ENCODE data around the gene TCF7L1. TPM values are rescaled to one million over a fixed set of nuclear protein-coding genes. Genes with fewer than 3 reads are reported as not detected.
A peak's percentile ranks its signal among the peaks of the same experiment; 100 is the strongest.

The TCF7L1 gene
- total and polyA plus RNA-seq, 2 of the 13 experiments (the other 11 are each of a cell fraction or from before 2014, with no cell fraction given) = 0.04 to 0.15 TPM

DNA sequence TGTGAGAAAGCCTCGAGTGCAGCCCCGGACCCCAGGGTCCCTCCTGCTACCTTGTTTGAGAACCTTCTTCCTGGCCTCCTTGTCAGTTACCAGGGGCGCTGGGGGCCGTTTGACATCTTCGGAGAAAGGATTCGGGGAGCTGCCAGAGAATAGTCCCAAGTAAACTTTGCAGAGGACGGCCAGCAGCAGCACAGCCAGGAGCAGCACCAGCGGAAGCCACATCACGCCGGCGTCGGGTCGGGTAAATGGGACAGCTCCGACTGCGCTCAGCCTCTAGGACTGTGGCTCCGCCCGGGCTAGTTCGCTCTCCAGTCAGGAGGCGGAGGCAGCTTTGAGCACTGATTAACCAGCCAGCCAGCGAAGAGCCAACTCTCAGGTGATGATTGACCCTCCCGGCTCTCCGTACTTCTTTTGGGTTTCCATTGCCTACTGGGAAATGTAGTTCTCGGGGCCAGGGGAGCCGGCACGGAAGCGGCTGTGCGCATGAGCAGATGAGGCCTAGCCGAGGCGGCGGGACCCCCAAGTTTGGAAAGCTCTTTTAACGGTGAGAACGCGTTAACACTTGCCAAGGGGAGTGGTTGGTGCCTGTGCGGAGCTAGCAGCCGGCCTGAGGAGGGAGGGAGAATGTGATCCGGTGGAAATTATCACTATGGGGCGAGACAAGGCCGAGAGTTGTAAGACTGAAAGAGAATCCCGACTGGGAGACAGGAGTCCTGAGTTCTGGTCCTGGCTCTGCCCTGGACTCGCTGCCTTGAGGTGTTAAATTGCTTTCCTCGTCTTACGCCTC lies 221.3 kb downstream of the TCF7L1 start, which contains the start of the genes ELMOD3 and RETSAT (continued):
- TF ChIP-seq, protein P1, sequence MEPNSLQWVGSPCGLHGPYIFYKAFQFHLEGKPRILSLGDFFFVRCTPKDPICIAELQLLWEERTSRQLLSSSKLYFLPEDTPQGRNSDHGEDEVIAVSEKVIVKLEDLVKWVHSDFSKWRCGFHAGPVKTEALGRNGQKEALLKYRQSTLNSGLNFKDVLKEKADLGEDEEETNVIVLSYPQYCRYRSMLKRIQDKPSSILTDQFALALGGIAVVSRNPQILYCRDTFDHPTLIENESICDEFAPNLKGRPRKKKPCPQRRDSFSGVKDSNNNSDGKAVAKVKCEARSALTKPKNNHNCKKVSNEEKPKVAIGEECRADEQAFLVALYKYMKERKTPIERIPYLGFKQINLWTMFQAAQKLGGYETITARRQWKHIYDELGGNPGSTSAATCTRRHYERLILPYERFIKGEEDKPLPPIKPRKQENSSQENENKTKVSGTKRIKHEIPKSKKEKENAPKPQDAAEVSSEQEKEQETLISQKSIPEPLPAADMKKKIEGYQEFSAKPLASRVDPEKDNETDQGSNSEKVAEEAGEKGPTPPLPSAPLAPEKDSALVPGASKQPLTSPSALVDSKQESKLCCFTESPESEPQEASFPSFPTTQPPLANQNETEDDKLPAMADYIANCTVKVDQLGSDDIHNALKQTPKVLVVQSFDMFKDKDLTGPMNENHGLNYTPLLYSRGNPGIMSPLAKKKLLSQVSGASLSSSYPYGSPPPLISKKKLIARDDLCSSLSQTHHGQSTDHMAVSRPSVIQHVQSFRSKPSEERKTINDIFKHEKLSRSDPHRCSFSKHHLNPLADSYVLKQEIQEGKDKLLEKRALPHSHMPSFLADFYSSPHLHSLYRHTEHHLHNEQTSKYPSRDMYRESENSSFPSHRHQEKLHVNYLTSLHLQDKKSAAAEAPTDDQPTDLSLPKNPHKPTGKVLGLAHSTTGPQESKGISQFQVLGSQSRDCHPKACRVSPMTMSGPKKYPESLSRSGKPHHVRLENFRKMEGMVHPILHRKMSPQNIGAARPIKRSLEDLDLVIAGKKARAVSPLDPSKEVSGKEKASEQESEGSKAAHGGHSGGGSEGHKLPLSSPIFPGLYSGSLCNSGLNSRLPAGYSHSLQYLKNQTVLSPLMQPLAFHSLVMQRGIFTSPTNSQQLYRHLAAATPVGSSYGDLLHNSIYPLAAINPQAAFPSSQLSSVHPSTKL (CRISPR knock-in tag; IDR thresholded peaks at IDR 0.05) = peak; percentile 64
- TF ChIP-seq HOXD1 (CRISPR knock-in tag; IDR thresholded peaks at IDR 0.05) (peak; percentile 89), ZBTB7B (CRISPR knock-in tag; IDR thresholded peaks at IDR 0.05) (peak; percentile 95), ZBTB3 (CRISPR knock-in tag; IDR thresholded peaks at IDR 0.05; ENCODE audit: borderline replicate concordance, low read depth) (peak; percentile 97), RFX5 (IDR thresholded peaks at IDR 0.05; ENCODE audit: low read depth, low read length) (peak; percentile 22; the same call in 1 of the 2 replicates), IRF2 (CRISPR knock-in tag; IDR thresholded peaks at IDR 0.05) (peak; percentile 97), ZBTB21 (CRISPR knock-in tag; IDR thresholded peaks at IDR 0.05) (no peak)
- TF ChIP-seq, protein P2, sequence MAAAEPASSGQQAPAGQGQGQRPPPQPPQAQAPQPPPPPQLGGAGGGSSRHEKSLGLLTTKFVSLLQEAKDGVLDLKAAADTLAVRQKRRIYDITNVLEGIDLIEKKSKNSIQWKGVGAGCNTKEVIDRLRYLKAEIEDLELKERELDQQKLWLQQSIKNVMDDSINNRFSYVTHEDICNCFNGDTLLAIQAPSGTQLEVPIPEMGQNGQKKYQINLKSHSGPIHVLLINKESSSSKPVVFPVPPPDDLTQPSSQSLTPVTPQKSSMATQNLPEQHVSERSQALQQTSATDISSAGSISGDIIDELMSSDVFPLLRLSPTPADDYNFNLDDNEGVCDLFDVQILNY (CRISPR knock-in tag; conservative IDR thresholded peaks at IDR 0.05) = peak; percentile 81; the same call in 1 of the 2 replicates
- TF ChIP-seq, protein P3, sequence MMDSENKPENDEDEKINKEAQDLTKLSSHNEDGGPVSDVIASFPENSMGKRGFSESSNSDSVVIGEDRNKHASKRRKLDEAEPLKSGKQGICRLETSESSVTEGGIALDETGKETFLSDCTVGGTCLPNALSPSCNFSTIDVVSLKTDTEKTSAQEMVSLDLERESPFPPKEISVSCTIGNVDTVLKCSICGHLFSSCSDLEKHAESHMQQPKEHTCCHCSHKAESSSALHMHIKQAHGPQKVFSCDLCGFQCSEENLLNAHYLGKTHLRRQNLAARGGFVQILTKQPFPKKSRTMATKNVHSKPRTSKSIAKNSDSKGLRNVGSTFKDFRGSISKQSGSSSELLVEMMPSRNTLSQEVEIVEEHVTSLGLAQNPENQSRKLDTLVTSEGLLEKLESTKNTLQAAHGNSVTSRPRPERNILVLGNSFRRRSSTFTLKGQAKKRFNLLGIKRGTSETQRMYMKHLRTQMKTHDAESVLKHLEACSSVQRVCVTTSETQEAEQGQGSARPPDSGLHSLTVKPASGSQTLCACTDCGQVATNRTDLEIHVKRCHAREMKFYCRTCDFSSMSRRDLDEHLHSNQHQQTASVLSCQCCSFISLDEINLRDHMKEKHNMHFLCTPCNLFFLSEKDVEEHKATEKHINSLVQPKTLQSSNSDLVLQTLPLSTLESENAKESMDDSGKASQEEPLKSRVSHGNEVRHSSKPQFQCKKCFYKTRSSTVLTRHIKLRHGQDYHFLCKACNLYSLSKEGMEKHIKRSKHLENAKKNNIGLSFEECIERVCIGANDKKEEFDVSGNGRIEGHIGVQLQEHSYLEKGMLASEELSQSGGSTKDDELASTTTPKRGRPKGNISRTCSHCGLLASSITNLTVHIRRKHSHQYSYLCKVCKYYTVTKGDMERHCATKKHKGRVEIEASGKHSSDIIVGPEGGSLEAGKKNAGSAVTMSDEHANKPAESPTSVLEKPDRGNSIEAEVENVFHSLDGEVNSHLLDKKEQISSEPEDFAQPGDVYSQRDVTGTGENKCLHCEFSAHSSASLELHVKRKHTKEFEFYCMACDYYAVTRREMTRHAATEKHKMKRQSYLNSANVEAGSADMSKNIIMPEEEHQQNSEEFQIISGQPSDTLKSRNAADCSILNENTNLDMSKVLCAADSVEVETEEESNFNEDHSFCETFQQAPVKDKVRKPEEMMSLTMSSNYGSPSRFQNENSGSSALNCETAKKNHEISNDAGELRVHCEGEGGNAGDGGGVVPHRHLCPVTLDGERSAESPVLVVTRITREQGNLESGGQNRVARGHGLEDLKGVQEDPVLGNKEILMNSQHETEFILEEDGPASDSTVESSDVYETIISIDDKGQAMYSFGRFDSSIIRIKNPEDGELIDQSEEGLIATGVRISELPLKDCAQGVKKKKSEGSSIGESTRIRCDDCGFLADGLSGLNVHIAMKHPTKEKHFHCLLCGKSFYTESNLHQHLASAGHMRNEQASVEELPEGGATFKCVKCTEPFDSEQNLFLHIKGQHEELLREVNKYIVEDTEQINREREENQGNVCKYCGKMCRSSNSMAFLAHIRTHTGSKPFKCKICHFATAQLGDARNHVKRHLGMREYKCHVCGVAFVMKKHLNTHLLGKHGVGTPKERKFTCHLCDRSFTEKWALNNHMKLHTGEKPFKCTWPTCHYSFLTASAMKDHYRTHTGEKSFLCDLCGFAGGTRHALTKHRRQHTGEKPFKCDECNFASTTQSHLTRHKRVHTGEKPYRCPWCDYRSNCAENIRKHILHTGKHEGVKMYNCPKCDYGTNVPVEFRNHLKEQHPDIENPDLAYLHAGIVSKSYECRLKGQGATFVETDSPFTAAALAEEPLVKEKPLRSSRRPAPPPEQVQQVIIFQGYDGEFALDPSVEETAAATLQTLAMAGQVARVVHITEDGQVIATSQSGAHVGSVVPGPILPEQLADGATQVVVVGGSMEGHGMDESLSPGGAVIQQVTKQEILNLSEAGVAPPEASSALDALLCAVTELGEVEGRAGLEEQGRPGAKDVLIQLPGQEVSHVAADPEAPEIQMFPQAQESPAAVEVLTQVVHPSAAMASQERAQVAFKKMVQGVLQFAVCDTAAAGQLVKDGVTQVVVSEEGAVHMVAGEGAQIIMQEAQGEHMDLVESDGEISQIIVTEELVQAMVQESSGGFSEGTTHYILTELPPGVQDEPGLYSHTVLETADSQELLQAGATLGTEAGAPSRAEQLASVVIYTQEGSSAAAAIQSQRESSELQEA (CRISPR knock-in tag; IDR thresholded peaks at IDR 0.05; ENCODE audit: not compliant biosample characterization) = peak; percentile 81
- TF ChIP-seq, protein P4, sequence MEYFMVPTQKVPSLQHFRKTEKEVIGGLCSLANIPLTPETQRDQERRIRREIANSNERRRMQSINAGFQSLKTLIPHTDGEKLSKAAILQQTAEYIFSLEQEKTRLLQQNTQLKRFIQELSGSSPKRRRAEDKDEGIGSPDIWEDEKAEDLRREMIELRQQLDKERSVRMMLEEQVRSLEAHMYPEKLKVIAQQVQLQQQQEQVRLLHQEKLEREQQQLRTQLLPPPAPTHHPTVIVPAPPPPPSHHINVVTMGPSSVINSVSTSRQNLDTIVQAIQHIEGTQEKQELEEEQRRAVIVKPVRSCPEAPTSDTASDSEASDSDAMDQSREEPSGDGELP (IDR thresholded peaks at IDR 0.05; ENCODE audit: borderline replicate concordance, low read depth) = peak; percentile 77; the same call in 1 of the 2 replicates

Measured in HepG2 (cell line).